ENCODE measurements around the gene TMC8.

DNA sequence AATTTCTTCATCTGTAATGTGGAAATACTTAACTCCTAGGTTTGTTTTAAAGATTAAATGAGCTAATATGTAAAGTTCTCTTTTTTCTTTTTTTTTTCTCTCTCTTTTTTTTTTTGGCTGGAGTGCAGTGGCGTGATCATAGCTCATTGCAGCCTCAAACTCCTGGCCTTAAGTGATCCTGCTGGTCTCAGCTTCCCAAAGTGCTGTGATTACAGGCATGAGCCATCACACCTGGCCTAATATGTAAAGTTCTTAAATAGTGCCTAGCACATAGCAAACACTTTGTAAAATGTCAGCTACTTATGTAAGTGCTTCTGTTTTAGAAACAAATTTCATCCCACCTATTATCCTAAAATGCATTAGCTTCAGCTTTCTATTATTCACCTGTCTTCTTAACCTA lies 42.0 kb upstream of the TMC8 start:
- TF ChIP-seq, protein P1, sequence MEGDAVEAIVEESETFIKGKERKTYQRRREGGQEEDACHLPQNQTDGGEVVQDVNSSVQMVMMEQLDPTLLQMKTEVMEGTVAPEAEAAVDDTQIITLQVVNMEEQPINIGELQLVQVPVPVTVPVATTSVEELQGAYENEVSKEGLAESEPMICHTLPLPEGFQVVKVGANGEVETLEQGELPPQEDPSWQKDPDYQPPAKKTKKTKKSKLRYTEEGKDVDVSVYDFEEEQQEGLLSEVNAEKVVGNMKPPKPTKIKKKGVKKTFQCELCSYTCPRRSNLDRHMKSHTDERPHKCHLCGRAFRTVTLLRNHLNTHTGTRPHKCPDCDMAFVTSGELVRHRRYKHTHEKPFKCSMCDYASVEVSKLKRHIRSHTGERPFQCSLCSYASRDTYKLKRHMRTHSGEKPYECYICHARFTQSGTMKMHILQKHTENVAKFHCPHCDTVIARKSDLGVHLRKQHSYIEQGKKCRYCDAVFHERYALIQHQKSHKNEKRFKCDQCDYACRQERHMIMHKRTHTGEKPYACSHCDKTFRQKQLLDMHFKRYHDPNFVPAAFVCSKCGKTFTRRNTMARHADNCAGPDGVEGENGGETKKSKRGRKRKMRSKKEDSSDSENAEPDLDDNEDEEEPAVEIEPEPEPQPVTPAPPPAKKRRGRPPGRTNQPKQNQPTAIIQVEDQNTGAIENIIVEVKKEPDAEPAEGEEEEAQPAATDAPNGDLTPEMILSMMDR (conservative IDR thresholded peaks at IDR 0.05; ENCODE audit: low read depth in 2 of 2): no peak
- TF ChIP-seq, protein P2, sequence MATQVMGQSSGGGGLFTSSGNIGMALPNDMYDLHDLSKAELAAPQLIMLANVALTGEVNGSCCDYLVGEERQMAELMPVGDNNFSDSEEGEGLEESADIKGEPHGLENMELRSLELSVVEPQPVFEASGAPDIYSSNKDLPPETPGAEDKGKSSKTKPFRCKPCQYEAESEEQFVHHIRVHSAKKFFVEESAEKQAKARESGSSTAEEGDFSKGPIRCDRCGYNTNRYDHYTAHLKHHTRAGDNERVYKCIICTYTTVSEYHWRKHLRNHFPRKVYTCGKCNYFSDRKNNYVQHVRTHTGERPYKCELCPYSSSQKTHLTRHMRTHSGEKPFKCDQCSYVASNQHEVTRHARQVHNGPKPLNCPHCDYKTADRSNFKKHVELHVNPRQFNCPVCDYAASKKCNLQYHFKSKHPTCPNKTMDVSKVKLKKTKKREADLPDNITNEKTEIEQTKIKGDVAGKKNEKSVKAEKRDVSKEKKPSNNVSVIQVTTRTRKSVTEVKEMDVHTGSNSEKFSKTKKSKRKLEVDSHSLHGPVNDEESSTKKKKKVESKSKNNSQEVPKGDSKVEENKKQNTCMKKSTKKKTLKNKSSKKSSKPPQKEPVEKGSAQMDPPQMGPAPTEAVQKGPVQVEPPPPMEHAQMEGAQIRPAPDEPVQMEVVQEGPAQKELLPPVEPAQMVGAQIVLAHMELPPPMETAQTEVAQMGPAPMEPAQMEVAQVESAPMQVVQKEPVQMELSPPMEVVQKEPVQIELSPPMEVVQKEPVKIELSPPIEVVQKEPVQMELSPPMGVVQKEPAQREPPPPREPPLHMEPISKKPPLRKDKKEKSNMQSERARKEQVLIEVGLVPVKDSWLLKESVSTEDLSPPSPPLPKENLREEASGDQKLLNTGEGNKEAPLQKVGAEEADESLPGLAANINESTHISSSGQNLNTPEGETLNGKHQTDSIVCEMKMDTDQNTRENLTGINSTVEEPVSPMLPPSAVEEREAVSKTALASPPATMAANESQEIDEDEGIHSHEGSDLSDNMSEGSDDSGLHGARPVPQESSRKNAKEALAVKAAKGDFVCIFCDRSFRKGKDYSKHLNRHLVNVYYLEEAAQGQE (IDR thresholded peaks at IDR 0.05; ENCODE audit: unreplicated experiment): no peak
- no peak for TF ChIP-seq POLR2AphosphoS5 (IDR thresholded peaks at IDR 0.05; ENCODE audit: low read depth)
- no peak for TF ChIP-seq JUNB (IDR thresholded peaks at IDR 0.05; ENCODE audit: unreplicated experiment)
- no peak for TF ChIP-seq EZH2 (IDR thresholded peaks at IDR 0.05; ENCODE audit: low read depth, unreplicated experiment)
- TF ChIP-seq ZNF114 (CRISPR knock-in tag; IDR thresholded peaks at IDR 0.05): no peak
- no peak for TF ChIP-seq CREB1 (CRISPR knock-in tag; IDR thresholded peaks at IDR 0.05; ENCODE audit: low read depth)

Data from GM23338 (cell line).